ENCODE data around the gene TRPV2.
A peak's percentile ranks its signal among the peaks of the same experiment; 100 is the strongest.
"Not testable (repeated sequence)": the region's sequence is repeated elsewhere in the genome, so short reads cannot be mapped to it uniquely, and the experiment has no call there.

Gene TRPV2

DNA sequence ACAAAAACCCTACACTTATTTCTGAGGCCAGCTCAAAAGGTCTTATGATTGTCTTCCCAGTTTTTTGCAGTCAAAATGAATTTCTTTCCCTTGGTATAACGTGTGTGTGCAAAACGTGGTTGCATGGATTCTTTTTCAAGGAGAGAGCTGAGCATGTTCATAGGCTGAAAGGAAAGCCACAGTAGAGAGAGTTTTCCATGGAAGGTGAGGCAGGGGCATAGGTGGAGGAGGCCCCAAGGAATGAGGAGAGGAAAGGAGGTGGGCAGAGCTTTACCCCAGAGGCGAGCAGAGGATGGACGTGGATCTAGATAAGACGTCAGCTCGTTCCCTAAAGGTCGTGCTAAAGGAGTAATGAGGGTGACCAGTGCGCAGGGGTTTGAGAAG, 22.8 kb downstream of the TRPV2 start:
- DNase-seq (ENCODE audit: low read depth) = no peak

DNA sequence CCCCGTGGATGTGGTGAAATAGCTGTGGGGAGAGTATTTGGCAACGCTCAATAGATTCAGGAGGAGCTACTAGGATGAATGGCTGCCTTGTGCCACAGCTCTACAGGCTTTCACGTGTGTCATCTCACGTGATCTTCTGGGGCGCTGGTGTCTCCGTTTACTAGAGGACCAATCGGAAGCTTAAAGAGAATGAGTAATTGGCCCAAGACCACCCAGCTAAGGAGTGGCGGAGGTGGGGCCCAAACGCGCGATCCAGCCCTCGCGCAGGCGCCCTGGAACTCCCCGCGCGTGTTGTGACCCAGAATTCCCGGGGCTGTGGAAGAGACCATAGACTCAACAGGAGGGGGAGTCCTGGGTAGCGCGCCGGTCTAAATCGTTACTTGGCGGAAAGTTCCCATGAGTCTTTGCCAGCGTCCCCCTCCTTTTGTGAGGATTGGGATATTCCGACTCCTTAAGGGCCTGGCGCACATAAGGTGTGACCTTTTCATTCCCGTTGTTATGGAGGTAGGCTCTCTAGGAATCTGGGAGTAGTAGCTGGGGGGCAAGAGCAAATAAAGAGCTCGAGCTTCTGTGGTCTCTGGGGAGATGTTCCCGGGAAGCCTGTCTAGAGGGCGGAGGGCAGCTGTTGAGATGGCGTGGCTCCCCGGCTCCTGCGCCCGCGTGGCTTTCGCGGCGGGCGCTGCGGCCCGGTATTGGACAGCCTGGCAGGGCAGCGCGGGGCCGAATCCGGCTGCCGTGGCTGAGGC, 23.4 kb downstream of the TRPV2 start:
- DNase-seq (ENCODE audit: low read depth) = peak; percentile 100

DNA sequence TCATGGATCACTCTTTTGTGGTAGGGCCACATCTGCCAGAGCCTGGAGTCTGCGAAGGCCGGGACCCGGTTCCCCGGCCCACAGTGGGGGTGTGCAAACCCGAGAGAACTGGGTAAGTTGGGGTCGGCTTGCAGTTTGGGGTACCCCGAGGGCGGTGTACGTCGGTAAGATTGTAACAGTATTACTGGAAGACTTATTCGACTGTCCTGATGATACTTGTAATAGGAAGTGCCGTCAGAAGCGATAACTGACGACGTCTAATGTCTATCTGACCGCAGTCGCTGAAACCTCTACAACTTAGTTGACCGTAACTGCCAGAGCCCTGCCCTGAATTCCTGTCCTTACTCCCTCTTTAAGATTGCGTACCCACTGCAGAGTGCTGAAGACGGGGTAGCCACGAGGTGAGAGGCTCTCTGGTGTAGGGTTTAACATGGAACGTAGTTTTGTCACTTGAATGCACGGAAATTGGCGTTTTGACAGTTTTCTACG, 24.0 kb downstream of the TRPV2 start:
- DNase-seq (ENCODE audit: low read depth) = peak; percentile 36

DNA sequence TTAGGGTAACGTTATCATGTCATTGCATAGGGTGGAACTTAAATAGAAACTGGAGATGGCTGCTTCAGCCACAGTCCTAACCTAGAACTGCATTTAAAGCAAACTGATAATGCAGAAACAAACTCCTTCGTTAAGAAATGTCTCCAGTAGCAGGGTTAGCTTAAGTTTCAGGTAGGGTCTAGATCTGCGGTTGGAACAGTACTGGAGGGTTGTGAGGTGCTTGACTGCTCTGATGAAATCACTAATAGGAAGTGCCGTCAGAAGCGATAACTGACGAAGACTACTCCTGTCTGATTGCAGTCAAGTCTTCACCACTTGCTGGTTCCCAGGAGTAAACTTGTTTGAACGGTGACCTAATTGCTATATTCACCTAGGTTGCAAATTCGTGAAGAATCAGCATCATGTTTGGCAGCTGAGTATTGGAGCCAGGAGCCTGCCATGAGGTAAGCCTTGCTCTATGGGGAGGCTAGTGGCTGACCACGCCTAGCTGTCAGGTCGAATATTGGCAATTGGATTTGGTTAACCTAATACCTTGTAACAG, 24.5 kb downstream of the TRPV2 start:
- DNase-seq (ENCODE audit: low read depth) = peak; percentile 56

- DNase-seq (ENCODE audit: low read depth) = not testable (repeated sequence)
Observed at GRCh38 chr17:16440354-16440753, 25.0 kb downstream of the TRPV2 start.

DNA sequence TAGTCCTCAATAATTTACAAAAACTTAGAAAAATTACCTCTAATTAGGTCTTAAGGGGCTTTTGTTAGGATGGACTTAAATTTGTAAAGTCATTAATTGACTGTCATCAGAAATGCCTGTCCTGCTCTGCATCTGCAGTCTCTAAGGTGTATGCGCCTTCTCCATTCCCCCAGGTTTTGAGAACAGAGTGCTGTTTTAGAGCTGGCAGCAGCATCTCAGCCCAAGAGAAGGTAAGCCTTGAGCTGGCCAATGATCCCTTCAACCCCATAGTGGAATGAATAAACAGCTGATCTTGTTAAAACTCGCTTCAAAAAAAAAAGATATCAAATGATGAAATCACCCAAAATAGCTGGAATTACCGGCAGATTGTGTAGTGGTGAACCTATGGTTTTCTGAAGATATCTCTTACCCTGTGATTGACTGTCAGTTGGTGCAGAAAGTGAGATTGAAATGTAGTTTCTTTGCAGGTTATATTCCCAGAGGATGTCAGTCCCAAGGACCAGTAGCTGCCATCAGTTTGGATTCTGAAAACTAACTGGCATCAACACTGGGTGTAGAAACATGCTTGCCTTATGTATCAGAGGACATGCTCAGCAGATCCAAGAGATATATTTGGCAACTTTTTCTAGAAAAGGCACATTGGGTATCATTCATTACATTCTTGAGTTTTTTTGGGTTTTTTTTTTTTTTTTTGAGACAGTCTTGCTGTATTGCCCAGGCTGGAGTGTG, 25.7 kb downstream of the TRPV2 start:
- DNase-seq (ENCODE audit: low read depth) = peak; percentile 31

- DNase-seq (ENCODE audit: low read depth) = peak; percentile 96
Observed at GRCh38 chr17:16442141-16442540, 26.8 kb downstream of the TRPV2 start.

DNA sequence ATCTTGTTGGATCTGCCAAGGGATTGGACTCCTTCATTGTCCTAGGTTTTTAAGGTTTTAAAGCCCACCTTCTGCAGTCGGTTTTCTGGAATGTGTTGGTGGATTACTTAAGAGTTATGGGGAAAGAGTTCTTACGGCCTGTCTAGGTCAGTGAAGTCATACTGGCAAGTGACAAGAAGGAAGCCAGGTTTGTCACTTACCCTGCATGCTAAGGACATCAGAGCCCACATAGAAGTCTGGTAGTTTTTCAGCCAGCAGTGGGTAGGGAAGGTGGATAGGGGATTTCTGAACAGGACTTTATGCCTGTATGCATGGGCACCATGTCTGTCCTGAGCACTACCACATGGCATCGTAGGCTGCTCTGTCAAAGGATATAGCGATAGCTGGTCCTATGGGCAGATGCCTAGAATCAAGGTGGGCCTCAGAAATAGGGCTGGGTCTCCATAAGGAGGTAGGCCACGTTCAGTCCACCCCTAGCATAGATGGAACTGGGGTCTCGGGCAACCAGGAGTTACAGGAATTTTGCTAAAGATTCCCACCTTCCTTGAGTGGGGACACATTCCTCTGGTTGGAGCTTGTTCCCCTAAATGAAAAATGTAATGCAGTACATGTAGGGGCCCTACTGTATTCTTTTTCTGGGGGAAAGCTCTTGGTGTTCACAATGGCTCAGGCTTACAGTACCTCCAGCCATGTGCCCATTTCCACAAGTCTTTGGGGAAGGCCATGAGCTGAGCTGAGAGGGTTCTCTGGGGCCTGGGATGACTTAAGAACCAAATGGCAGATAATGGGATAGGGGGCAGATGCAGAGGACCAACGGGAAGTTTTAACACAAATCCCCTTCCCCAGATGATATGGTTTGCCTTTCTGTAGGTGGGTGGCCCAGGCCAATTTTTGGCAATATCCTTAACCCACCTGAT, 27.5 kb downstream of the TRPV2 start:
- DNase-seq (ENCODE audit: low read depth) = peak; percentile 63

DNA sequence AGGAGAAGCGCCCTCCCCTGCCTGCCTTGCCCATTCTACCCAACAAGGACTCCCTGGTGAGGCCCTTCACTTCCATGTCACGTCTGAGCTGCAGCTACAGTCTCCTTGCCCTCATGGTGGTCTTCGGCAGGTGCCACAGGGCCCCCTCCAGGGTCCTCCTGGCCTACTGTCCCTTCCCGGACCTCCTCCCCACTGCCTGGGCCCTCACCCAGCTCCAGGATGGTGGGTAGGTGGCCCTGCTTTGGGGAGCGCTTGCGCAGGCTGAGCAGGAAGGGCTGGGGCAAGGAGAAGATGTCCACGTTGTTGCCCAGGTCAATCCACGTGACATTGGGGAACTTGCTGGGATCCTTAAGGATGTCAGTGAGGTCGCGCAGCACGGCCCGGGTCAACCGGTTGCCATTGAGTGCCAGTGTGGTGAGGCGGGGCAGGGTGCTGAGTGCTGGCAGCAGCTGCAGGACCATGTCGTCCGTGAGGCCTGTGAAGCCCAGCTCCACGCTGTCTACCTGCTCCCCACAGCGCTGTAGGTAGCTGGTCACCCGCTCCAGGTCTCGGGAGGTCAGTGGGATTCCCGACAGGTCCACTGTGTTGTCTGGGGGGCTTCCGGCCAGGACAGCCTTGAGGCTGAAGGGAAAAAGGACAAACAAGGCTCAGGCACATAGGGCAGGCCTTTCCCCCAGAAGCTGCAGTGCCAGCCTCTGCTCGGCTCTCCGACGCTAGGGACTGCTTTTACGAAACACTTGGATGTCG, 28.3 kb downstream of the TRPV2 start:
- no peak for DNase-seq (ENCODE audit: low read depth)

GRCh38 chr17:16444258-16444886, 29.0 kb downstream of the TRPV2 start:
- no peak for DNase-seq (ENCODE audit: low read depth)

DNA sequence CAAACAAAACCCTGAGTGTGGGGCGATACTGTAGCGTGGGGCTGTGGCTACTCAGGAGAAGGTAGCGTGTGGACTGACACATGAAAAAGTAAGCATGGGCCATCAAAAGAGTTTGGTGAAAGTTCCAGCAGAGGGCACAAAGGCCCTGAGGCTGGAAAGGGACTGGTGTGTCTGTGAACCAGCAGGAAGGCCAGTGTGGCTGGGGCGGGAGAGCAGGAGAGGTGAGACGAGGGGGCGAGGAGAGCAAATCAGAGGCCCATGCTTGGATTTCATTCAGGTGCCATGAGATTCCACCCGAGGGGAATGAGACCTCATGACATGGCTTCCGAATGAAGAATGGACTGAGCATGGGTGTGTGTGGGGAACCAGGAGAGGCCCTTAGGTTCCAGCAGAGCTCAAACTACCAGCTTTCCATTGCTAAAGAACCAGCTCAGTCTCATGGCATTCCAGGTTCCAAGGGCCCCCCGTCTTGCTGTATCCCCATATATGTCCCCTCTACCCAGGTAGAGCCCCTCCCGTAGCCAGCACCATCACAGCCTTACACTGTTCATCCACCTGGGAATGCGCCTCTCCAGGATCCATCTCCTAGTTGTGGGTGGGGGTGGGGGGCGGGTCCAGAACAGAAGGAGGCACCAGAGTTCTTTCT, 31.1 kb downstream of the TRPV2 start:
- DNase-seq (ENCODE audit: low read depth) = no peak

GRCh38 chr17:16447676-16448075, 32.3 kb downstream of the TRPV2 start:
- no peak for DNase-seq (ENCODE audit: low read depth)

- no peak for DNase-seq (ENCODE audit: low read depth)
Observed at GRCh38 chr17:16448490-16448889, 33.1 kb downstream of the TRPV2 start.

GRCh38 chr17:16449121-16449570, 33.8 kb downstream of the TRPV2 start:
- peak; percentile 86 for DNase-seq (ENCODE audit: low read depth)

GRCh38 chr17:16450028-16450427, 34.7 kb downstream of the TRPV2 start:
- DNase-seq (ENCODE audit: low read depth) = no peak

DNA sequence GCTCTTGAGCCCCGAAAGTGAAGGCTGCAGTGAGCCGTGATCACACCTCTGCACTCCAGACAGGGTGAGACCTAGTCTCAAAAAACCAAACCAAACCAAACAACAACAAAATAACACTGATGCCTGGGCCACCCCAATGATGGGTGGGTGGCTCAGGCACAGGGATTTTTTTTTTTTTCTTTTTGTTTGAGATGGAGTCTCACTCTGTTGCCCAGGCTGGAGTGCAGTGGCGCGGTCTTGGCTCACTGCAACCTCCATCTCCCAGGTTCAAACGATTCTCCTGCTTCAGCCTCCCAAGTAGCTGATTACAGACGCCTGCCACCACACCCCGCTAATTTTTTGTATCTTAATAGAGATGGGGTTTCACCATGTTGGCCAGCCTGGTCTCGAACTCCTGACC, 36.9 kb downstream of the TRPV2 start:
- DNase-seq (ENCODE audit: low read depth) = not testable (repeated sequence)

DNA sequence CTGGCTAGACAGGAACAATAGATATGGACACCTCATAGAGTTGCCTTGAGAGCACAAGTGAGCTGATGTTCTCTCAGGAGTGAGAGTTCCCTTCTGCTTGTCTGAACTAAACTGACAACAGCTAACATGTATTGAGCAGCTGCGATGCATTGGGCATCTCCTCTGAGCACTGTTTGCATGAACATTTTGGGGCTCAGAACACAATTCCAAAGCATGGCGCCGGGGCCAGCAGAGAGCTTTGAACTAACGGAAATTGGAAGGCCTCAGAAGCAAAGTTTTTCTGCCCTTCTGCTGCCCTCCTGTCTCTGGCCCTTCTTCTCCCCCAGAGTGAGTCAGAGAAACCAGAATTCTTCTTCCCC, 38.1 kb downstream of the TRPV2 start:
- no peak for DNase-seq (ENCODE audit: low read depth)

DNA sequence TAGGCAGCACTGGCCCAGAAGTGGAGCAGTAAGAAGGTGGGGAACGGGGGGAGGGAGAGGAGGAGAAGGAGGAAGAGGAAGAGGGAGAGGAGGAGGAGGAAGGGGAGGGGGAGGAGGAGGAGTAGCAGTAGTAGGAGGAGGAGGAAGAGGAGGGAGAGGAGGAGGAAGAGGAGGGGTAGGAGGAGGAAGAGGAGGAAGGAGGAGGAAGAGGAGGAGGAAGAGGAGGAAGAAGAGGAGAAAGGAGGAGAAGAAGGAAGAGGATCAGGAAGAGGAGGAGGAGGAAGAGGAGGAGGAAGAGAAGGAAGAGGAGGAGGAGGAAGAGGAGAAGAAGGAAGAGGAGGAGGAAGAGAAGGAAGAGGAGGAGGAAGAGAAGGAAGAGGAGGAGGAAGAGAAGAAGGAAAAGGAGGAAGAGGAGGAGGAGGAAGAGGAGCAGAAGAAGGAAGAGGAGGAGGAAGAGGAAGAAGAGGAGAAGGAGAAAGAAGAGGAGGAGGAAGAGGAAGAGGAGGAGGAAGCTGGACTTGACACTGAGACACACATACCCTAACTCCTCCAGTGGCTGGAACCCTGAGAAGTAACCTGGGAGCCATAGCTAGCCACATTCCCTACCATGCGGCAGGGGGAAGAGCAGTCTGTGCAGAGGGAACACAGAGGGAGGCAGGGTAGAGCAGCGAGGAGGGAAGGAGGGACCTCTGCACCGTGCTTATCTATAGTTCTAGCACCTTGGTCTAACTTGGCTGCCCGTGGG, 40.8 kb downstream of the TRPV2 start:
- DNase-seq (ENCODE audit: low read depth) = no peak

DNA sequence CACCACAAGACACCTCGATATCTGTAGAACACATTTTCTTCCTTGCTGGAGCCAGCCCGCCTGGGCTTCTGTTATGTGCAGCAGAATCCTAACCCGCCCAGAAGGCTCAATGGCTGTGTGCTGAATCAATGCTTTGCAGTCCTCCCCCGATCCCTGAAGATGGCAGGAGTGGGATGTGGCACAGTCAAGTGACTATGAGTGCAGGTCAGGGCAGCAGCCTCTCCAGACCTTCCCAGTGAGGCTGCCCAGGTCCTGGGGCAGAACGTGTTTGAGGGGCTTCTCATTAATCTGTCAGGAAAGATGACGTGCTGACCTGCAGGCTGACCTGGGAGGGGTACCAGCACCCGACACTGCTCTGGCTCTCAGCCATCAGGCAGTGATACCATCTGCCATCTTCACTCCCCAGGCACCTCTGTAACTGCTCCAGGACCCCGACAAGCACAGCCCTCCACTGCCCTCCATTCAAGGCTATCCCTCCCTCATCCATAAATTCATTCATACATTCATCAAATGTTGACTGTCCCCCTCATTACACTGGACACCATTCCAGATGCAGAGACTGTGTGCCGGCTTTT, 41.5 kb downstream of the TRPV2 start:
- no peak for DNase-seq (ENCODE audit: low read depth)

All from amniotic epithelial cell (primary cell).